Sigmoid colon (tissue), 7 donors: ENCODE data around the gene SYNGR4. TPM values are rescaled to one million over a fixed set of nuclear protein-coding genes. Genes with fewer than 3 reads are reported as not detected.

Experiments
- DNase-seq: peaks from one replicate; pipeline ENCODE4 v3.0.0-alpha.2; 2019
- H3K27ac ChIP-seq, 4 donors: fragments of 200-600 bp; sonication (generic); one replicate each; pipeline ENCODE4 v1.5.1; 2016 to 2019; ENCODE audit warnings: mild to moderate bottlenecking in 1 of 4
- H3K27me3 ChIP-seq, 3 donors: fragments of 200-600 bp; sonication (generic); one replicate each; pipeline ENCODE4 v1.5.1; 2019; ENCODE audit warnings: mild to moderate bottlenecking in 1 of 3
- H3K36me3 ChIP-seq, 4 donors: fragments of 200-600 bp; sonication (generic); one replicate each; pipeline ENCODE4 v1.5.1; 2016 to 2019
- H3K4me1 ChIP-seq, 4 donors: fragments of 200-600 bp; sonication (generic); one replicate each; pipeline ENCODE4 v1.5.1; 2017 to 2019
- H3K4me3 ChIP-seq, 4 donors: fragments of 200-600 bp; sonication (generic); one replicate each; pipeline ENCODE4 v1.5.1; 2017 to 2019; ENCODE audit warnings: mild to moderate bottlenecking in 2 of 4, moderate library complexity in 1 of 4
- H3K9me3 ChIP-seq, 4 donors: fragments of 200-600 bp in 3 of 4; sonication (generic) in 3 of 4; one replicate each; pipeline versions ENCODE4 v1.5.1 to v1.6.1; 2013 to 2019
- EP300 ChIP-seq, 4 donors: sonication (generic); formaldehyde crosslinking; IDR thresholded peaks; one replicate each; pipeline ENCODE4 v1.6.1; 2017; ENCODE audit warnings: antibody characterized with exemption in 4 of 4
- POLR2A ChIP-seq, 2 donors: fragments of 450-650 bp; IDR thresholded peaks; one replicate each; pipeline ENCODE4 v1.6.1; 2016; ENCODE audit warnings: antibody characterized with exemption in 2 of 2, mild to moderate bottlenecking in 2 of 2, moderate library complexity in 2 of 2
- POLR2AphosphoS5 ChIP-seq, 4 donors: sonication (generic); formaldehyde crosslinking; IDR thresholded peaks; one replicate each; pipeline ENCODE4 v1.6.1; 2017; ENCODE audit warnings: antibody characterized with exemption in 4 of 4
- WGBS, 2 donors: extraction: QIAGEN DNeasy Blood & Tissue Kit; methylation state at CpG; one replicate each; pipeline ENCODE4 v1.1.7; 2013; 5-methylcytosine and 5-hydroxymethylcytosine counted together
- intact Hi-C: fragments of 100-400 bp; cut with DNase I; formaldehyde crosslinking; loops from one replicate; pipeline ENCODE4 v1.15.1; 2023
- polyA plus RNA-seq, 3 donors: library from polyadenylated mRNA; stranded (reverse); fragments of 200-250 nt; gene quantifications; one replicate each; pipeline ENCODE4 v1.2.3, GENCODE V29; 2013
- total RNA-seq, 4 donors: library from RNA; depleted of rRNA; stranded (reverse); fragments of >200 nt; gene quantifications; one replicate each; pipeline ENCODE4 v1.1.0, GENCODE V29; 2016
- TF ChIP-seq, protein P1 (sequence below), 4 experiments: fragments of 450-650 bp in 3 of 4; fragments of 200-600 bp in 1 of 4; IDR thresholded peaks; one replicate each; pipeline ENCODE4 v1.5.1; 2016 to 2019; ENCODE audit warnings: antibody characterized with exemption in 4 of 4, mild to moderate bottlenecking in 3 of 4, moderate library complexity in 2 of 4
- donor health status: healthy with polysubstance abuse.
- donor health status: Bipolar disorder and iron deficiency.
- donor health status: healthy.

SYNGR4 gene
- total and polyA plus RNA-seq, 7 donors = 0.25 TPM; not detected in 6

DNA sequence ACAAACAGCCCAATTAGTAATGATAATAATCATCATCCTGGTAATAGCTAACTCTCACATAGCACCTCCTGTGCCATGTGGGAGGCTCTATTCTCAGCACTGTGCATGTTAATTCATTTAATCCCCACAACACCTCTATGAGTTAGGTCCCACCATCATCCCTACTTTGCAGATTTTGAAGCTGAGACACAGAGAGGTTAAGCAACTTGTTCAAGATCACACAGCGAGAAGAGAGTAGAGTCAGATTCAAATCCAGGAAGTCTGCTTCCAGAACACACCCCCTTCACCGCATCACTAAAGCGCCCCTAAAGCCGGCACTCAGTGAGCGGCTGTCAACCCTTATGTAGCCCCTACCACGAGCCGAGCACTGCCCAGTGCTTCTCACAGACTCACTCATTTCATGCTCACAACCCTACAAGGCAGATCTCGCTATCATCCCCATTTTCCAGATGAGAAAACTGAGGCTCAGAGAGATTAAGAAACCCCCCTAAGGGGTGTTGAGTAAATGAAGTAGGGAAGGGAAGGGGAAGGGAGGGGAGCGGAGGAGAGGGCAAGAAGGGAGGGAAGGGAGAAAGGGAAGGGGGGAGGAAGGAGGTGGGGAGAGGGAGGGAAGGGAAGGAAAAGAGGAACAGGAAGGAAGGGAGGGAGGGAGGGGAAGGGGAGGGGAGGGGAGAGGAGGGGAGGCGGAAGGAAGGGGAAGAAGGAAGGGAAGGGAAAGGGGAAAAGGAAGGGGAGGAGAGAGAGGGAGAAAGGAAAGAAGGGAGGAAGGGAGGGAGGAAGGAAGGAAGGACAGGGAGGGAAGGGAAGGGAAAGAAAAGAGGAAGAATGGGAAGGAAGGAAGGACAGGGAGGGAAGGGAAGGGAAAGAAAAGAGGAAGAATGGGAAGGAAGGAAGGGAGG, 22.4 kb upstream of the SYNGR4 start:
- Histone ChIP-seq H3K27ac (no peak overlapping the region), H3K4me1 (no peaks in the 10 kb centered on the region), H3K36me3 (peaks cover 0 to 12% (median 0%) of the 10 kb centered on the region in 4 donors), H3K4me3 (no peak overlapping the region), H3K27me3 (no peaks in the 10 kb centered on the region), H3K9me3 (no peaks in the 10 kb centered on the region)
- no peak for DNase-seq
- WGBS, 2 donors = 97% methylated on average over 10 of the region's 10 CpGs
- TF ChIP-seq POLR2AphosphoS5 (IDR thresholded peaks at IDR 0.05) = no peak
- TF ChIP-seq, protein P1, sequence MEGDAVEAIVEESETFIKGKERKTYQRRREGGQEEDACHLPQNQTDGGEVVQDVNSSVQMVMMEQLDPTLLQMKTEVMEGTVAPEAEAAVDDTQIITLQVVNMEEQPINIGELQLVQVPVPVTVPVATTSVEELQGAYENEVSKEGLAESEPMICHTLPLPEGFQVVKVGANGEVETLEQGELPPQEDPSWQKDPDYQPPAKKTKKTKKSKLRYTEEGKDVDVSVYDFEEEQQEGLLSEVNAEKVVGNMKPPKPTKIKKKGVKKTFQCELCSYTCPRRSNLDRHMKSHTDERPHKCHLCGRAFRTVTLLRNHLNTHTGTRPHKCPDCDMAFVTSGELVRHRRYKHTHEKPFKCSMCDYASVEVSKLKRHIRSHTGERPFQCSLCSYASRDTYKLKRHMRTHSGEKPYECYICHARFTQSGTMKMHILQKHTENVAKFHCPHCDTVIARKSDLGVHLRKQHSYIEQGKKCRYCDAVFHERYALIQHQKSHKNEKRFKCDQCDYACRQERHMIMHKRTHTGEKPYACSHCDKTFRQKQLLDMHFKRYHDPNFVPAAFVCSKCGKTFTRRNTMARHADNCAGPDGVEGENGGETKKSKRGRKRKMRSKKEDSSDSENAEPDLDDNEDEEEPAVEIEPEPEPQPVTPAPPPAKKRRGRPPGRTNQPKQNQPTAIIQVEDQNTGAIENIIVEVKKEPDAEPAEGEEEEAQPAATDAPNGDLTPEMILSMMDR (IDR thresholded peaks at IDR 0.05) = no peak
- no peak for TF ChIP-seq EP300 (IDR thresholded peaks at IDR 0.05)
- TF ChIP-seq POLR2A (IDR thresholded peaks at IDR 0.05) = no peak
- intact Hi-C loops = no loop called here

DNA sequence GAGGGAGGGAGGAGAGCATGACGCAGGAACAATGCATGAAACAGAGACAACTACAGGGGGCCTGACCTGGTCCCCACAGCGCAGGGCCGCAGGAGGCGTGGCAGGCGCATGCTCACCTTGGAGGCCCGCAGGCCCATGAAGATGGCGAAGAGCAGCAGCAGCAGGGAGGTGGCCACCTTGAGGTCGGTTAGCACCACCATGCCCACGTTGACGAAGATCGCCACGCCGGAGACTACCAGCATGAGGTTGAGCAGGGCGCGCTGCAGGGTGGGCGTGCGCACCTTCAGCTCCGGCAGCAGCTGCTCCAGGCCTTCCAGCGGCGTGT, 21.8 kb upstream of the SYNGR4 start:
- Histone ChIP-seq H3K9me3 (no peaks in the 10 kb centered on the region), H3K36me3 (peaks cover 0 to 12% (median 0%) of the 10 kb centered on the region in 4 donors), H3K27ac (no peak overlapping the region), H3K4me3 (no peak overlapping the region), H3K4me1 (no peaks in the 10 kb centered on the region), H3K27me3 (no peaks in the 10 kb centered on the region)
- intact Hi-C loops = no loop called here
- WGBS, 2 donors = 95 to 96% methylated on average over 20 of the region's 20 CpGs
- DNase-seq = no peak
- TF ChIP-seq, protein P1 (IDR thresholded peaks at IDR 0.05) = no peak
- no peak for TF ChIP-seq POLR2AphosphoS5 (IDR thresholded peaks at IDR 0.05)
- no peak for TF ChIP-seq POLR2A (IDR thresholded peaks at IDR 0.05)

DNA sequence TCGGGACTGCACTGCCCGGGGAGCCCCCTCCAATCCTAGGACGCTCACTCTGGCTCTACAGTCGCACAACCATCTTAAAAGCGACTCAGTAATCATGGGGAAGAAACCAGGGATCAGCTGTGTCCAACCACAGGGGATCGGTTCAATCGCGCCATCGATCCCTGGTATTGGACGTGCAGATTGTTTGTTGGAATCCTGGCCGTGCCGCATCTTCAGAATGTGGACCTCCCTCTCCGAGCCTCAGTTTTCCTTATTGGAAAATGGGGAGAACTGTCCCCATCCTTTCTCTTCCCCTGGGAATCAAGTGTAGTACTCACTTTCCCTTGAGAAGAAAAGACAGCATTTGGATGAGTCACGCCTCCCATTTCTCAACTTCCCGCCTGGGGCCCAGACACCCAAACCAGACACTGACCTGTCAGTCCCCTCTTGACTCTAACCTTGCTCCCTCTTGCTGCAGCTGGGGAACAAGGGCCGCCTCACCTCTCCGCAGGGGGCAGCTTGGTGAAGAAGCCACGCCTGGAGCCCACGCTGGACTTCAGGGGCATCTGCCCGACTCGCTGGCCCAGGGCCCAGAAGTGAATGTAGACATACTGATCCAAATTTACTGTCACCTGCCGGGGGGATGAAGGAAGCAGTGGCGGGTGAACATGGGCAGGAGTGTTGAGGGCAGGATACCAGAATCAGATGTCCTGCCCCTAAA, 21.2 kb upstream of the SYNGR4 start:
- H3K27ac ChIP-seq = no peak overlapping the region
- no peak for DNase-seq
- TF ChIP-seq EP300 (IDR thresholded peaks at IDR 0.05) = no peak
- no peak for TF ChIP-seq POLR2A (IDR thresholded peaks at IDR 0.05)
- TF ChIP-seq POLR2AphosphoS5 (IDR thresholded peaks at IDR 0.05) = no peak
- TF ChIP-seq, protein P1 (IDR thresholded peaks at IDR 0.05) = no peak
- peaks cover 0 to 12% (median 0%) of the 10 kb centered on the region in 4 donors for H3K36me3 ChIP-seq
- no peaks in the 10 kb centered on the region for H3K27me3 ChIP-seq
- 94 to 96% methylated on average over 23 of the region's 23 CpGs for WGBS, 2 donors
- H3K9me3 ChIP-seq = no peaks in the 10 kb centered on the region
- intact Hi-C loops = no loop called here
- peaks cover 0 to 2% (median 0%) of the 10 kb centered on the region in 4 donors for H3K4me1 ChIP-seq
- no peak overlapping the region for H3K4me3 ChIP-seq

DNA sequence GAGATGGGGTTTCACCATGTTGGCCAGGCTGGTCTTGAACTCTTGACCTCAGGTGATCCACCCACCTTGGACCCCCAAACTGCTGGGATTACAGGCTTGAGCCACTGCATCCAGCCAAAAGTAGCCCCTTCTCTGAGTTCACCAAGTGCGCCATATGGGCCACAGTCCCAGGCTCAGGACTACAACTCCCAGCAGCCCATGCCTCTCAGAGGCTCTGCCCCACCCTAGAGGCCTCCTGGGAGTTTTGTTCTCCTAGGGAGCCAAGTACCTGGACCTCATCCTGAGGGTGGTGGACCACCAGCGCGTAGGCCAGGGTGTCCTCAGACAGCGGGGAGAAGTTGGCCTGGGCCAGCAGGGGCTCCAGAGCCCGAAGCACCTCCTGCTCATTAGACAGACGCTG, 19.3 kb upstream of the SYNGR4 start:
- WGBS, 2 donors = 98 to 99% methylated on average over 6 of the region's 6 CpGs
- Histone ChIP-seq H3K36me3 (peaks cover 0 to 12% (median 0%) of the 10 kb centered on the region in 4 donors), H3K4me1 (peaks cover 0 to 5% (median 0%) of the 10 kb centered on the region in 4 donors), H3K27me3 (no peaks in the 10 kb centered on the region), H3K4me3 (no peak overlapping the region), H3K9me3 (no peaks in the 10 kb centered on the region), H3K27ac (no peak overlapping the region)
- intact Hi-C loops = no loop called here
- DNase-seq = no peak
- TF ChIP-seq POLR2A (IDR thresholded peaks at IDR 0.05) (no peak), POLR2AphosphoS5 (IDR thresholded peaks at IDR 0.05) (no peak), EP300 (IDR thresholded peaks at IDR 0.05) (no peak)
- TF ChIP-seq, protein P1 (IDR thresholded peaks at IDR 0.05) = no peak
